ENCODE results near the gene TRPM3. TPM values are rescaled to one million over a fixed set of nuclear protein-coding genes. Genes with fewer than 3 reads are reported as not detected.

Gene TRPM3
- total RNA-seq, 1 experiment from 2014 or later: 5.4 TPM

GRCh38 chr9:70607329-70607728, 514.1 kb downstream of the TRPM3 start:
- ATAC-seq: no peak
- no peak overlapping the region for H3K27ac Mint-ChIP-seq
- H3K4me3 Mint-ChIP-seq: no peak overlapping the region
- POLR2A ChIA-PET: no interaction called here
- H3K27me3 Mint-ChIP-seq (ENCODE audit: low read depth): no peaks in the 10 kb centered on the region
- H3K36me3 Mint-ChIP-seq: no peaks in the 10 kb centered on the region
- no peaks in the 10 kb centered on the region for H3K9me3 Mint-ChIP-seq
- no peak for DNase-seq (ENCODE audit: low spot score)
- CTCF ChIA-PET: no interaction called here
- TF ChIP-seq SMAD3 (CRISPR knock-in tag; IDR thresholded peaks at IDR 0.05; ENCODE audit: borderline replicate concordance) (no peak), ELF4 (CRISPR knock-in tag; IDR thresholded peaks at IDR 0.05; ENCODE audit: low read depth) (no peak), ZNF138 (CRISPR knock-in tag; conservative IDR thresholded peaks at IDR 0.05) (no peak), CTCF (IDR thresholded peaks at IDR 0.05) (no peak), MXD4 (CRISPR knock-in tag; IDR thresholded peaks at IDR 0.05; ENCODE audit: borderline replicate concordance) (no peak), CREB1 (CRISPR knock-in tag; IDR thresholded peaks at IDR 0.05) (no peak), ZNF423 (CRISPR knock-in tag; IDR thresholded peaks at IDR 0.05) (no peak), ETV6 (CRISPR knock-in tag; IDR thresholded peaks at IDR 0.05) (no peak), PREB (CRISPR knock-in tag; IDR thresholded peaks at IDR 0.05; ENCODE audit: borderline replicate concordance) (no peak), NR1H2 (CRISPR knock-in tag; IDR thresholded peaks at IDR 0.05) (no peak), NFE2L1 (CRISPR knock-in tag; IDR thresholded peaks at IDR 0.05) (no peak), ATF1 (CRISPR knock-in tag; IDR thresholded peaks at IDR 0.05) (no peak), GTF2I (CRISPR knock-in tag; conservative IDR thresholded peaks at IDR 0.05) (no peak), ERG (CRISPR knock-in tag; IDR thresholded peaks at IDR 0.05) (no peak)
- TF ChIP-seq, protein P1, sequence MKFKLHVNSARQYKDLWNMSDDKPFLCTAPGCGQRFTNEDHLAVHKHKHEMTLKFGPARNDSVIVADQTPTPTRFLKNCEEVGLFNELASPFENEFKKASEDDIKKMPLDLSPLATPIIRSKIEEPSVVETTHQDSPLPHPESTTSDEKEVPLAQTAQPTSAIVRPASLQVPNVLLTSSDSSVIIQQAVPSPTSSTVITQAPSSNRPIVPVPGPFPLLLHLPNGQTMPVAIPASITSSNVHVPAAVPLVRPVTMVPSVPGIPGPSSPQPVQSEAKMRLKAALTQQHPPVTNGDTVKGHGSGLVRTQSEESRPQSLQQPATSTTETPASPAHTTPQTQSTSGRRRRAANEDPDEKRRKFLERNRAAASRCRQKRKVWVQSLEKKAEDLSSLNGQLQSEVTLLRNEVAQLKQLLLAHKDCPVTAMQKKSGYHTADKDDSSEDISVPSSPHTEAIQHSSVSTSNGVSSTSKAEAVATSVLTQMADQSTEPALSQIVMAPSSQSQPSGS (CRISPR knock-in tag; IDR thresholded peaks at IDR 0.05; ENCODE audit: borderline replicate concordance, low read depth): no peak
- peaks cover 13% of the 10 kb centered on the region for H3K4me1 Mint-ChIP-seq

DNA sequence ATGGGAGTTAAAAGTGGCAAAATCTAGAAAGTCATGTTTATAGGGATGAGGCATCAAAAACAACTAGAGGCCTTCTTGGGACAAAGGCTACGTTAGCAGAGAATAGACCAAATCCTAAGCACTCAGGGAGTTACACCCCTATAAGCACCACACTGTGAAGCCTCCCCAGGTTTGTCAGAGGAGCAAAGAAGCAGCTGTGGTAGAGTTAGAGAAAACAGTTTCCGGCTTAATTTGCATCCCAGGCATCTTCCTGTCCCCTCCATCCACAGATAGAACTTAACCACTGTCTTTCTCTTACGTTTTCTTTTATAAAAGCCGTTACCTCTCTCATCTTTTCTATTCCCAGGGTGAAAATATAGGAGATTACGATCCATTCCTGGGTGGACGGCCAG, 518.4 kb downstream of the TRPM3 start:
- CTCF ChIA-PET: interaction anchor here (0.6 to 2.6 kb wide), 49 partner anchors 9 to 672 kb away, joined by 3 to 32 read pairs (median 4); partner anchors contain the start of gene KLF9
- H3K27ac Mint-ChIP-seq: no peak overlapping the region
- DNase-seq (ENCODE audit: low spot score) (no peak), ATAC-seq (peak; percentile 10; the same call in 1 of the 2 replicates)
- POLR2A ChIA-PET: interaction anchor here (0.8 to 1.0 kb wide), 3 partner anchors 182 to 212 kb away, joined by 3 to 4 read pairs (median 3); no protein-coding TSS in a partner anchor
- no peaks in the 10 kb centered on the region for H3K9me3 Mint-ChIP-seq
- peaks cover 30% of the 10 kb centered on the region for H3K4me1 Mint-ChIP-seq
- no peak overlapping the region for H3K4me3 Mint-ChIP-seq
- no peaks in the 10 kb centered on the region for H3K36me3 Mint-ChIP-seq
- no peaks in the 10 kb centered on the region for H3K27me3 Mint-ChIP-seq (ENCODE audit: low read depth)
- TF ChIP-seq, protein P2, sequence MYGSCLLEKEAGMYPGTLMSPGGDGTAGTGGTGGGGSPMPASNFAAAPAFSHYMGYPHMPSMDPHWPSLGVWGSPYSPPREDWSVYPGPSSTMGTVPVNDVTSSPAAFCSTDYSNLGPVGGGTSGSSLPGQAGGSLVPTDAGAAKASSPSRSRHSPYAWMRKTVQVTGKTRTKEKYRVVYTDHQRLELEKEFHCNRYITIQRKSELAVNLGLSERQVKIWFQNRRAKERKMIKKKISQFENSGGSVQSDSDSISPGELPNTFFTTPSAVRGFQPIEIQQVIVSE (CRISPR knock-in tag; IDR thresholded peaks at IDR 0.05; ENCODE audit: borderline replicate concordance): no peak
- no peak for TF ChIP-seq PREB (CRISPR knock-in tag; IDR thresholded peaks at IDR 0.05; ENCODE audit: borderline replicate concordance)
- TF ChIP-seq, protein P3, sequence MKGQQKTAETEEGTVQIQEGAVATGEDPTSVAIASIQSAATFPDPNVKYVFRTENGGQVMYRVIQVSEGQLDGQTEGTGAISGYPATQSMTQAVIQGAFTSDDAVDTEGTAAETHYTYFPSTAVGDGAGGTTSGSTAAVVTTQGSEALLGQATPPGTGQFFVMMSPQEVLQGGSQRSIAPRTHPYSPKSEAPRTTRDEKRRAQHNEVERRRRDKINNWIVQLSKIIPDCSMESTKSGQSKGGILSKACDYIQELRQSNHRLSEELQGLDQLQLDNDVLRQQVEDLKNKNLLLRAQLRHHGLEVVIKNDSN (CRISPR knock-in tag; IDR thresholded peaks at IDR 0.05): no peak
- no peak for TF ChIP-seq KAT7 (CRISPR knock-in tag; IDR thresholded peaks at IDR 0.05; ENCODE audit: borderline replicate concordance)
- TF ChIP-seq MYBL2 (CRISPR knock-in tag; IDR thresholded peaks at IDR 0.05): no peak
- no peak for TF ChIP-seq FOXJ3 (CRISPR knock-in tag; IDR thresholded peaks at IDR 0.05; ENCODE audit: borderline replicate concordance)
- no peak for TF ChIP-seq ZNF423 (CRISPR knock-in tag; IDR thresholded peaks at IDR 0.05)
- no peak for TF ChIP-seq OVOL2 (CRISPR knock-in tag; IDR thresholded peaks at IDR 0.05; ENCODE audit: borderline replicate concordance)
- TF ChIP-seq E2F5 (CRISPR knock-in tag; IDR thresholded peaks at IDR 0.05): no peak
- TF ChIP-seq, protein P4, sequence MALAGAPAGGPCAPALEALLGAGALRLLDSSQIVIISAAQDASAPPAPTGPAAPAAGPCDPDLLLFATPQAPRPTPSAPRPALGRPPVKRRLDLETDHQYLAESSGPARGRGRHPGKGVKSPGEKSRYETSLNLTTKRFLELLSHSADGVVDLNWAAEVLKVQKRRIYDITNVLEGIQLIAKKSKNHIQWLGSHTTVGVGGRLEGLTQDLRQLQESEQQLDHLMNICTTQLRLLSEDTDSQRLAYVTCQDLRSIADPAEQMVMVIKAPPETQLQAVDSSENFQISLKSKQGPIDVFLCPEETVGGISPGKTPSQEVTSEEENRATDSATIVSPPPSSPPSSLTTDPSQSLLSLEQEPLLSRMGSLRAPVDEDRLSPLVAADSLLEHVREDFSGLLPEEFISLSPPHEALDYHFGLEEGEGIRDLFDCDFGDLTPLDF (CRISPR knock-in tag; IDR thresholded peaks at IDR 0.05): no peak
- TF ChIP-seq FOXK1 (CRISPR knock-in tag; IDR thresholded peaks at IDR 0.05): no peak
- no peak for TF ChIP-seq ZNF138 (CRISPR knock-in tag; conservative IDR thresholded peaks at IDR 0.05)
- TF ChIP-seq SMAD4 (CRISPR knock-in tag; IDR thresholded peaks at IDR 0.05): no peak

Data from WTC11 (cell line).